ENCODE data around the gene GOLM1. TPM values are rescaled to one million over a fixed set of nuclear protein-coding genes. Genes with fewer than 3 reads are reported as not detected.
"Not testable (repeated sequence)": the region's sequence is repeated elsewhere in the genome, so short reads cannot be mapped to it uniquely, and the experiment has no call there.

GOLM1 gene
- total and polyA plus RNA-seq, 2 of the 4 experiments (the other 2 are of a cell fraction): 54.8 to 59.2 TPM

- DNase-seq; in situ Hi-C loops (cut with MboI; ENCODE audit: low sequenced_read_pairs): not testable (repeated sequence)
Measured at GRCh38 chr9:86145960-86146359, 46.6 kb upstream of the GOLM1 start.

More at GRCh38 chr9:86145960-86146359, 46.6 kb upstream of the GOLM1 start:
- H4K8ac ChIP-seq (ENCODE audit: low read depth in 2 of 2, low read length in 2 of 2); H2BK15ac ChIP-seq (ENCODE audit: low read depth, low read length); H2BK120ac ChIP-seq (ENCODE audit: low read depth, low read length); H2BK5ac ChIP-seq (ENCODE audit: low read depth, low read length, poor library complexity, severe bottlenecking); H3K4ac ChIP-seq (ENCODE audit: low read depth, low read length); POLR2A ChIA-PET (ENCODE audit: unreplicated experiment); H3K4me3 ChIP-seq (ENCODE audit: insufficient read depth, low read depth, low read length); H4K5ac ChIP-seq (ENCODE audit: low read depth, low read length); H4K91ac ChIP-seq (ENCODE audit: insufficient read depth, low read depth, low read length); ATAC-seq (ENCODE audit: low read depth); H3K9me3 ChIP-seq (ENCODE audit: control insufficient read depth, insufficient read depth, low read length); H2AK9ac ChIP-seq (replicated peaks; ENCODE audit: low read depth, low read length, poor library complexity); H3K18ac ChIP-seq (ENCODE audit: low read depth, low read length); H4K20me1 ChIP-seq (ENCODE audit: insufficient read depth, low read length); H2AFZ ChIP-seq (replicated peaks; ENCODE audit: low read length, poor library complexity); H3K27me3 ChIP-seq (ENCODE audit: control insufficient read depth, insufficient read depth, low read length); H3K27ac ChIP-seq (ENCODE audit: insufficient read depth, low read length); BruUV-seq (replicated peaks); H3K9me1 ChIP-seq (ENCODE audit: insufficient read depth, low read length); H2BK20ac ChIP-seq (ENCODE audit: low read depth, low read length); H3K14ac ChIP-seq (replicated peaks; ENCODE audit: low read depth, low read length); H3K56ac ChIP-seq (ENCODE audit: extremely low read depth, insufficient read depth, low read length); H3K4me2 ChIP-seq (ENCODE audit: low read depth, low read length); H3K36me3 ChIP-seq (ENCODE audit: control insufficient read depth, insufficient read depth, low read length); H3K4me1 ChIP-seq (ENCODE audit: control insufficient read depth, insufficient read depth, low read length); CTCF ChIA-PET; H2AK5ac ChIP-seq (ENCODE audit: low read depth, low read length); dilution Hi-C loops (cut with HindIII; ENCODE audit: low sequenced_read_pairs, unreplicated experiment); H3K23ac ChIP-seq (ENCODE audit: low read depth, low read length); H3K79me1 ChIP-seq (ENCODE audit: low read depth in 1 of 2, low read length in 2 of 2); intact Hi-C loops (cut with micrococcal nuclease); H3K9ac ChIP-seq (ENCODE audit: low read depth, low read length): not testable (repeated sequence)
- 57% methylated on average over 1 of the region's 1 CpG; no CpG with 5 or more reads in 1 of the 2 experiments for WGBS, 2 experiments (ENCODE audit: extremely low coverage in 2 of 2, insufficient read length in 1 of 2)

Measured in IMR-90 (cell line).